CD14-positive monocyte (primary cell): ENCODE data around the gene NLGN1. TPM values are rescaled to one million over a fixed set of nuclear protein-coding genes. Genes with fewer than 3 reads are reported as not detected.
A peak's percentile ranks its signal among the peaks of the same experiment; 100 is the strongest.

Experiments used
- DNase-seq, 3 donors: peaks; one replicate each; pipeline ENCODE4 v3.0.0-alpha.2; 2011 to 2022
- H2AFZ ChIP-seq: 2 replicates; pipeline ENCODE4 v1.6.0; 2012; ENCODE audit warnings: mild to moderate bottlenecking, low read depth, low read length, inconsistent platforms; ENCODE audit not compliant: insufficient read depth, poor library complexity, severe bottlenecking
- H3K27ac ChIP-seq, 2 donors: 1 replicate in 1 of 2; 2 replicates in 1 of 2; pipeline ENCODE4 v1.5.1; 2012 to 2013; ENCODE audit warnings: low read length in 2 of 2, control low read depth in 1 of 2, inconsistent platforms in 1 of 2, low read depth in 1 of 2, mild to moderate bottlenecking in 1 of 2
- H3K27me3 ChIP-seq, 2 donors: one replicate each; pipeline versions ENCODE4 v1.6.0 to v1.6.1; 2011 to 2013; ENCODE audit warnings: low read length in 2 of 2; ENCODE audit not compliant: control insufficient read depth in 2 of 2, insufficient read depth in 2 of 2
- H3K36me3 ChIP-seq, 2 donors: replicated peaks in 1 of 2; 1 replicate in 1 of 2; 2 replicates in 1 of 2; pipeline versions ENCODE4 v1.5.1 to v1.6.1; 2012 to 2013; ENCODE audit warnings: low read length in 2 of 2, control low read depth in 1 of 2, inconsistent platforms in 1 of 2, mild to moderate bottlenecking in 1 of 2; ENCODE audit not compliant: insufficient read depth in 2 of 2, control insufficient read depth in 1 of 2
- H3K4me1 ChIP-seq, 2 donors: 1 replicate in 1 of 2; 2 replicates in 1 of 2; pipeline versions ENCODE4 v1.5.1 to v1.6.1; 2012 to 2013; ENCODE audit warnings: low read length in 2 of 2, control low read depth in 1 of 2, inconsistent platforms in 1 of 2, mild to moderate bottlenecking in 1 of 2, moderate library complexity in 1 of 2; ENCODE audit not compliant: insufficient read depth in 2 of 2, control insufficient read depth in 1 of 2
- H3K4me2 ChIP-seq: replicated peaks from 2 replicates; pipeline ENCODE3; 2012; ENCODE audit warnings: low read length, moderate library complexity, mild to moderate bottlenecking; ENCODE audit not compliant: poor library complexity, severe bottlenecking; ENCODE audit errors: extremely low read depth
- H3K4me3 ChIP-seq, 3 experiments: fragments of 200-600 bp in 1 of 3; sonication (generic) in 1 of 3; replicated peaks in 1 of 3; 1 replicate in 2 of 3; 2 replicates in 1 of 3; pipeline ENCODE4 v1.5.1; 2011 to 2013; ENCODE audit warnings: low read length in 3 of 3, mild to moderate bottlenecking in 3 of 3, control low read depth in 2 of 3, low read depth in 2 of 3, inconsistent platforms in 1 of 3, moderate library complexity in 1 of 3
- H3K79me2 ChIP-seq: 2 replicates; pipeline ENCODE4 v1.6.0; 2012; ENCODE audit warnings: mild to moderate bottlenecking, control low read depth, inconsistent platforms, low read length, moderate library complexity; ENCODE audit not compliant: insufficient read depth
- H3K9ac ChIP-seq: 2 replicates; pipeline ENCODE4 v1.6.0; 2017; ENCODE audit warnings: low read length, mild to moderate bottlenecking; ENCODE audit not compliant: insufficient read depth, poor library complexity, severe bottlenecking
- H3K9me3 ChIP-seq, 2 donors: replicated peaks in 1 of 2; 1 replicate in 1 of 2; 2 replicates in 1 of 2; pipeline versions ENCODE4 v1.5.1 to v1.6.1; 2012 to 2013; ENCODE audit warnings: low read length in 2 of 2, control low read depth in 1 of 2; ENCODE audit not compliant: control insufficient read depth in 1 of 2, insufficient read depth in 1 of 2
- H4K20me1 ChIP-seq: 2 replicates; pipeline ENCODE4 v1.6.0; 2012; ENCODE audit warnings: mild to moderate bottlenecking, low read length, control low read depth, moderate library complexity; ENCODE audit not compliant: insufficient read depth
- H3K27ac Mint-ChIP-seq, 7 donors: one replicate each; pipeline ENCODE4 v1.8.0; 2020; ENCODE audit warnings: mild to moderate bottlenecking in 7 of 7, mixed read lengths in 7 of 7, moderate library complexity in 6 of 7, inconsistent platforms in 2 of 7
- H3K27me3 Mint-ChIP-seq, 3 donors: one replicate each; pipeline ENCODE4 v1.8.0; 2021 to 2022; ENCODE audit warnings: low read depth in 3 of 3, mild to moderate bottlenecking in 3 of 3, mixed read lengths in 3 of 3, moderate library complexity in 3 of 3, inconsistent platforms in 1 of 3
- H3K36me3 Mint-ChIP-seq, 2 donors: one replicate each; pipeline ENCODE4 v1.8.0; 2020; ENCODE audit warnings: mixed read lengths in 2 of 2, inconsistent platforms in 1 of 2, mild to moderate bottlenecking in 1 of 2
- H3K4me1 Mint-ChIP-seq: one replicate; pipeline ENCODE4 v1.8.0; 2020; ENCODE audit warnings: mild to moderate bottlenecking, mixed read lengths
- H3K4me3 Mint-ChIP-seq, 2 donors: one replicate each; pipeline ENCODE4 v1.8.0; 2020; ENCODE audit warnings: mild to moderate bottlenecking in 2 of 2, mixed read lengths in 2 of 2, moderate library complexity in 1 of 2
- H3K9me3 Mint-ChIP-seq, 7 donors: one replicate each; pipeline ENCODE4 v1.8.0; 2020 to 2022; ENCODE audit warnings: mixed read lengths in 7 of 7, mild to moderate bottlenecking in 6 of 7, moderate library complexity in 6 of 7, inconsistent platforms in 2 of 7
- CTCF ChIP-seq: fragments of 200-600 bp; IDR thresholded peaks from one replicate; pipeline ENCODE4 v1.8.0; 2022; ENCODE audit warnings: antibody characterized with exemption, mild to moderate bottlenecking
- WGBS: methylation state at CpG from one replicate; pipeline ENCODE4 v1.1.5; 2013; ENCODE audit warnings: missing lambda C conversion rate; ENCODE audit not compliant: insufficient coverage; 5-methylcytosine and 5-hydroxymethylcytosine counted together
- intact Hi-C, 2 donors: fragments of 100-400 bp; cut with micrococcal nuclease; formaldehyde crosslinking; loops; one replicate each; pipeline versions ENCODE4 v1.15.0 to v1.15.1; 2023
- polyA plus RNA-seq, 3 donors: library from polyadenylated mRNA; depleted of rRNA in 1 of 3; unstranded in 2 of 3; stranded (reverse) in 1 of 3; fragments of 300-500 nt in 2 of 3; fragments of >200 nt in 1 of 3; fragmentation: Illumina TruSeq in 2 of 3; gene quantifications; 1 replicate in 2 of 3; 2 replicates in 1 of 3; pipeline ENCODE4 v1.2.3, GENCODE V29; 2012 to 2021

The NLGN1 gene
- polyA plus RNA-seq, 3 donors: not detected

DNA sequence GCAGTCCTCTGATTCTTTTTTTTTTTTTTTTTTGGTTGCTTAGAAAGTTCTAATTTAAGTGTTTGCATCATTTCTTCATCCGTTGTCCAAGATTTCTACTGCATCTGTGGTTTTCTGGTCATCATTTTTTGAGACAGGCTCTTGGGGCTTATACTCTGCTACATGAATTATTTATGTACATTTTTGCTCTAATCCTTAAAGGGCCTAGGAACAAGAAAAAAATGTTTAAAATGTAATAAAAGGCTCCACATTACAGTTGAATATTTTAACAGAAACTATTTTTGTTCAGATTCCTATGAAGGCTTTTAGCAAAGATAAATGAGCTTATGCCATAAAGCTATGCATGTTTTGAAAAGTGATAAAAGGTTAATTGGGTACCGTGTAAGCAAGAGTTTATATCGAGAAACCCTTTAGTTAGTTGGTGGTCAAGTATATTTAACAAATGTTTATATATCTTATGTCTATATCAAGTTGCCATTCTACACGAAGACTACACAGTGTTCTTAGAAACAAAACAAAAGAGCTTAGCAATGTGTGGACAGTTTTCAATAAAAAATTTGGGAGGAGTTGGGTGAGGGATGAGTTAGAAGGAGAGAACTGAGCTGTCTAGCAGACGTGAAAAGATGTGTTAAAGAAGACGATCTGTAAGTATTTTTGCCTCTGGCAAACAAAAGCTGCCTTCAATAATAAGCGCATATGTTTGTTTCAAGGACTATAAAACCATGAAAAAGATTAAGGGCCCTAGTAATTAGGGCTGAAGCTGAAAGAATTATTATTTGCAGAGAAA is 898.0 kb downstream of the NLGN1 start:
- Mint-ChIP-seq H3K27ac (no peak overlapping the region), H3K27me3 (peaks cover 0 to 2% (median 0%) of the 10 kb centered on the region in 3 donors), H3K4me1 (no peaks in the 10 kb centered on the region), H3K4me3 (no peak overlapping the region), H3K36me3 (no peaks in the 10 kb centered on the region), H3K9me3 (peaks cover 0 to 4% (median 0%) of the 10 kb centered on the region in 7 donors)
- H3K27ac ChIP-seq: no peak overlapping the region
- H3K36me3 ChIP-seq: no peaks in the 10 kb centered on the region
- intact Hi-C loops: no loop called here
- H2AFZ ChIP-seq: no peak overlapping the region
- no peaks in the 10 kb centered on the region for H3K4me1 ChIP-seq
- H3K9ac ChIP-seq: no peak overlapping the region
- no peak overlapping the region for H3K4me3 ChIP-seq
- no peak for DNase-seq
- H3K79me2 ChIP-seq: no peaks in the 10 kb centered on the region
- no peaks in the 10 kb centered on the region for H4K20me1 ChIP-seq
- WGBS: 100% methylated on average over 2 of the region's 7 CpGs
- peaks cover 0 to 5% of the 10 kb centered on the region in 2 donors for H3K9me3 ChIP-seq
- H3K27me3 ChIP-seq: no peaks in the 10 kb centered on the region
- TF ChIP-seq CTCF: no peak
- H3K4me2 ChIP-seq: no peak overlapping the region

DNA sequence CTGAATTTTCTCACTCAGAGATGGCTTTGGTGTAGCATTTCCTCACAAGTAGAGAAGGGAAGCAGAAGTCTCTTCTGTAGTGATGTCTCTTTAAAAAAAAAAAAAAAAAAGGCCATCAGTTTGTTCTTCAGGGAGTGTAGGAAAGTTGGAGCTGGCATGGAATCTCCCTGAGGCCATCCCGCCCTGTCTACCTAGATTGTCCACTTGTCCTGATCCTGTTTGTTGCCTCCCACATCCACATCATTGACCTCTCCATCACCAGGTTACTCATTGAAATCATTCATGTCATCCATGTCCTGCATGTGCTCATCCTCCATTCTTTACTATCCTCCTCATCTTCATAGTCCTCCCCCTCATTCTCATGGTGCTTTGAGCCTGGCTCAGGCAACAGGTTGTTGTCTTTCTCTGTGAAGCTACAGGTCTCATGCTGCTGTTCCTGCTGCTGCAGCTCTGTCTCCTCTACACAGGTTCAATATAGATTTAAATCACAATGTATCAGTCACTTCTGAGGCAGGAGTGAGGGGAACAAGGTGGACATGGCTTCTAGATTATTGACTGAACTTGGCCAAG is 905.3 kb downstream of the NLGN1 start:
- WGBS: 83% methylated on average over 1 of the region's 1 CpG
- intact Hi-C loops: no loop called here

More for the DNA sequence above, 905.3 kb downstream of the NLGN1 start:
- DNase-seq: no peak
- Mint-ChIP-seq H3K9me3 (peaks cover 0 to 8% (median 3%) of the 10 kb centered on the region in 7 donors), H3K4me3 (peak overlapping the region in 1 of 2 donors; percentile 3), H3K27ac (no peak overlapping the region), H3K36me3 (no peaks in the 10 kb centered on the region), H3K27me3 (peaks cover 0 to 1% (median 0%) of the 10 kb centered on the region in 3 donors), H3K4me1 (no peaks in the 10 kb centered on the region)
- H3K9me3 ChIP-seq: peaks cover 0 to 5% of the 10 kb centered on the region in 2 donors
- H4K20me1 ChIP-seq: no peaks in the 10 kb centered on the region
- no peaks in the 10 kb centered on the region for H3K36me3 ChIP-seq
- no peaks in the 10 kb centered on the region for H3K4me1 ChIP-seq
- H3K4me2 ChIP-seq: no peak overlapping the region
- no peaks in the 10 kb centered on the region for H3K79me2 ChIP-seq
- no peak overlapping the region for H2AFZ ChIP-seq
- H3K27me3 ChIP-seq: no peaks in the 10 kb centered on the region
- no peak overlapping the region for H3K27ac ChIP-seq
- no peak overlapping the region for H3K9ac ChIP-seq
- no peak overlapping the region for H3K4me3 ChIP-seq
- no peak for TF ChIP-seq CTCF
